Urinary bladder (tissue), 4 donors: ENCODE measurements around the gene CRYBA2. TPM values are rescaled to one million over a fixed set of nuclear protein-coding genes. Genes with fewer than 3 reads are reported as not detected.

Source experiments
- DNase-seq: peaks from one replicate; pipeline ENCODE4 v3.0.0-alpha.2; 2015; ENCODE audit errors: extremely low spot score
- H3K27ac ChIP-seq: one replicate; pipeline ENCODE4 v1.5.1; 2013; ENCODE audit warnings: low read depth, mild to moderate bottlenecking, moderate library complexity
- H3K36me3 ChIP-seq: one replicate; pipeline ENCODE4 v1.6.1; 2013; ENCODE audit warnings: mild to moderate bottlenecking, moderate library complexity; ENCODE audit not compliant: insufficient read depth
- H3K4me1 ChIP-seq: one replicate; pipeline ENCODE4 v1.6.1; 2013; ENCODE audit warnings: mild to moderate bottlenecking, moderate library complexity; ENCODE audit not compliant: insufficient read depth
- H3K4me3 ChIP-seq: one replicate; pipeline ENCODE4 v1.5.1; 2013; ENCODE audit warnings: low read depth, low read length
- WGBS: extraction: QIAGEN DNeasy Blood & Tissue Kit; methylation state at CpG from one replicate; pipeline ENCODE4 v1.1.7; 2013; 5-methylcytosine and 5-hydroxymethylcytosine counted together
- polyA plus RNA-seq: library from polyadenylated mRNA; stranded (reverse); fragments of 200-250 nt; gene quantifications from one replicate; pipeline ENCODE4 v1.2.3, GENCODE V29; 2013
- total RNA-seq: library from RNA; depleted of rRNA; stranded (reverse); fragments of >200 nt; gene quantifications from one replicate; pipeline ENCODE4 v1.2.3, GENCODE V29; 2014
- donor health status: healthy with polysubstance abuse.
- donor health status: healthy.

Gene CRYBA2
- total and polyA plus RNA-seq, 2 donors = not detected

DNA sequence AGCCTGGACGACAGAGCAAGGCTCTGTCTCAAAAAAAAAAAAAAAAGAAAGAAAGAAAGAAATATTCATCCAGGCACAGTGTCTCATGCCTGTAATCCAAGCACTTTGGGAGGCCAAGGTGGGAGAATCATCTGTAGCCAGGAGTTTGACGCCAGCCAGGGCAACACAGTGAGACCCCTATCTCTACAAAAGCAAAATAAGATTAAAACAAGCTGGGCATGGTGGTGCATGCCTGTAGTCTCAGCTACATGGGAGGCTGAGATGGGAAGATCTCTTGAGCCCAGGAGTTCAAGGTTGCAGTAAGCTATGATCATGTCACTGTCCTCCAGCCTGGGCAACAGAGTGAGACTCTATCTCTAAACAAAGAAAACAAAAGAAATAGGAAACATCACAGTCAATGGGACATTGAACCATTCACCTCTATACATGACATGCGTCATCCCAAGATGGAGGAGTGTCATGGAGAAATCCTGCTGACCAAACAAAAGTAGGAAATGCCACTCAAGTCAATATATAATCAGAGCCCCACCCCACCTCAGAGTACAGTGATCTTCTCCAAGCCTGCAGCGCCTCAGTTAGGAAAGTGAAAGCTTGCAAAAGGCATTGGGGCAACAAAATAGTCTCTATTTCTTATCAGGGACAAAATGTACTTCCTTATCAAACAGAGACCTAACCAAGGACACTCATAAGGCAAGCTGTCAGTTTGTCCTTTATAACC is 18.0 kb downstream of the CRYBA2 start:
- H3K36me3 ChIP-seq = no peaks in the 10 kb centered on the region
- H3K4me3 ChIP-seq = no peak overlapping the region
- H3K27ac ChIP-seq = no peak overlapping the region
- 60% methylated on average over 4 of the region's 4 CpGs for WGBS
- DNase-seq = no peak
- no peaks in the 10 kb centered on the region for H3K4me1 ChIP-seq

DNA sequence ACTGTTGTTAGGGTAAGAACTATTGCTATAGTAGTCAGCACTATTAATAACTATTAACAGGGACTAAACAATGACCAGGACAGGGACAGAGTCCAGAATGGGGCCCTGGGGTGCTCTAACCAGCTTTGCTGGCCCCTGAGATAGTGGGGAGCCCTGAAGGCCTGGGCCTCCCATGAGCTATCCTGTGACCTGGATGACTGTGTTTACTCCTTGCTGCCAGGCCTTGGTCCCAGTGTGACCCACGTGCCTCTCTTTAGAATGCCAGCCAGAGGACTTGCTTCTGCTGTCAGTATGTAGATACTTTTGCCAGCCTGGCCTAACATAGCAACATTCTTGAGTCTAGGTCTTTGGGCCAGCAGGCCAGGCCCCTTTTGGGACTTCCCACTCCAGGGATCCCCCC is 22.3 kb downstream of the CRYBA2 start:
- no peak overlapping the region for H3K4me3 ChIP-seq
- no peak for DNase-seq
- 21% methylated on average over 1 of the region's 1 CpG for WGBS

DNA sequence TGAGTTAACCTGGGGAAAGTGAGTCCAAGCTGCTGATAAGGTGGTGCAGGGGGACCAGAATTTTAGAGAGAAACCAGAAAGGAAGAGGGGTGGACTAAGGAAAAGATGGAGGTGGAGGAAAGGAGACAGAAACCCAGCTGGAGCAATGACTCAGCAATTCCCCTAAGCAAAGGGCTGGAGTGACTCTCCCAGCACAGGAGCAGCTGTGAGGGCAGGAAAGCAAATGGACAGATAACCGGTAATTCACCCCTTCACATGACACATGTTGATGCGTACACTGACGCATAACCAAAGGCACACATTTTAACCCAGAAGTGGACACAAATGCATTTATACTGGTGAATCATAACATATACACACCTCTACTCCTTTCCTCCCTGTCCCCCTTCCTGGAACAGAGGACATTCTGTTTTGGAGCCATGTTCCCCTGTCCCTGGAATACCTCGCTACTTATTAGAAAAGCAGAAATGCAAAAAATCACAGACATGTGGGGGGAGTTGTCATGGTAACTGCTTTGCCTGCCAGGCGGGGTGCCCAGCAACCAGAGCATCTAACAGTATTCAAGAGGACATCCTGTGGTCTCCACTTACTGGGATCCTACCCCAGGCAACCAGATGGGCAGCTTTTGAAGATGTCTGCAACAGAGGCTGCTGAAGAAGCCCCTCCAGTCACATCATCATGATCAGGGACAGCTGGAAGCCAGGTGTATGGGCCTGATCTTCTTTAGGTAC is 29.0 kb downstream of the CRYBA2 start:
- no peaks in the 10 kb centered on the region for H3K4me1 ChIP-seq
- 38% methylated on average over 5 of the region's 5 CpGs for WGBS
- DNase-seq = no peak

More for the DNA sequence above, 22.3 kb downstream of the CRYBA2 start:
- H3K27ac ChIP-seq = no peak overlapping the region
- no peaks in the 10 kb centered on the region for H3K36me3 ChIP-seq
- H3K4me1 ChIP-seq = no peaks in the 10 kb centered on the region

DNA sequence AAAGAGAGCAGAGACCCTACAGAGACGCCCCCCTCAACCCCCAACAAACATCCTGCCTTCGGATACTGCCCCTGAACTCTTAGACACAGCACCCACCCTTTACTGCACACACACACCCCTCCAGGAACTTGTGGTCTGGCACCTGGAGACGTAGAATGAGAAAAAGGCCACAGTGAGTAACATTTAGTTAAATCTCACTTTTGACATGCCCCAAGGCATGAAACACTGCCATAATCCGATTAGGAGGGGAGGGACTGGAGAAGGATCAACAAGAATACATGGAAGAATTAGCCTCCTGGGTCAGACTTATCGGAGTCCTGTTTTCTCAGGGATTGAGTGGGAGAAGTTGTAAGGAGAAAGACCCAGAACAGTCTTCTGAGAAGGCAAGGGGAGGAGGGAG is 29.6 kb downstream of the CRYBA2 start:
- Histone ChIP-seq H3K4me1 (no peaks in the 10 kb centered on the region), H3K36me3 (no peaks in the 10 kb centered on the region), H3K4me3 (no peak overlapping the region), H3K27ac (no peak overlapping the region)
- no peak for DNase-seq
- 12% methylated on average over 5 of the region's 5 CpGs for WGBS

More for the DNA sequence above, 29.0 kb downstream of the CRYBA2 start:
- Histone ChIP-seq H3K4me3 (no peak overlapping the region), H3K27ac (no peak overlapping the region), H3K36me3 (no peaks in the 10 kb centered on the region)

DNA sequence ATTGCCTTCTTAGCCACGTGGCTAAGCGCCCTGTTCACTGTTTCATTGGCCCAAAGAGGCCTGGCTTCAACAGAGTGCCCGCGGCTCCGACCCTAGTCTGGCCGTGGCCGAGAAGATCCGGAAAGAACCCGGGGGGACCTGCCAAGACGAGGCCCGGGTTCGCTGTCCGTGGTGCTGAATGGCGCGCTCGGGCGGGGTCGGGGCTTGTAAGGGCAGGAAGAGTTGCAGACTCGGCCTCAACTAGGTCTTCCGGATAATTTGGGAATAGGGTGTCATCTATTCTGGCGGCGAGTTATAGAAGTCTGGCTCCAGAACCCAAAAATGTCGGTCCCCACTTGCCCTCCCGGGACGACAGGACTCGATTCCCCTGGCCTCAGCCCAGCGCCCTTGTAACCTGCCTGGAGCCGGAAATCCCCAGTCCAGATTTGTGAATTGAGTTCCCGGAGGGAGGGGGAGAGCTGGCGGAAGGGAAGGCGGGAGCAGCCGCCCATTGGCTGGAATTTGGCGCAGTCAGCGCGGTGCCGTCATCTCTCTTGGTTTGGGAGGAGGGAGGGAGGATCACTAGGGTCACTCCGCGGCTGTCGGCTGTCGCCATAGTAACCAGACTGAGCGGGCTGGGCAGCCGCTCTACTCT is 30.2 kb downstream of the CRYBA2 start:
- WGBS = 2% methylated on average over 42 of the region's 42 CpGs
- H3K4me1 ChIP-seq = no peaks in the 10 kb centered on the region
- H3K4me3 ChIP-seq = no peak overlapping the region
- no peak for DNase-seq
- no peaks in the 10 kb centered on the region for H3K36me3 ChIP-seq
- no peak overlapping the region for H3K27ac ChIP-seq

DNA sequence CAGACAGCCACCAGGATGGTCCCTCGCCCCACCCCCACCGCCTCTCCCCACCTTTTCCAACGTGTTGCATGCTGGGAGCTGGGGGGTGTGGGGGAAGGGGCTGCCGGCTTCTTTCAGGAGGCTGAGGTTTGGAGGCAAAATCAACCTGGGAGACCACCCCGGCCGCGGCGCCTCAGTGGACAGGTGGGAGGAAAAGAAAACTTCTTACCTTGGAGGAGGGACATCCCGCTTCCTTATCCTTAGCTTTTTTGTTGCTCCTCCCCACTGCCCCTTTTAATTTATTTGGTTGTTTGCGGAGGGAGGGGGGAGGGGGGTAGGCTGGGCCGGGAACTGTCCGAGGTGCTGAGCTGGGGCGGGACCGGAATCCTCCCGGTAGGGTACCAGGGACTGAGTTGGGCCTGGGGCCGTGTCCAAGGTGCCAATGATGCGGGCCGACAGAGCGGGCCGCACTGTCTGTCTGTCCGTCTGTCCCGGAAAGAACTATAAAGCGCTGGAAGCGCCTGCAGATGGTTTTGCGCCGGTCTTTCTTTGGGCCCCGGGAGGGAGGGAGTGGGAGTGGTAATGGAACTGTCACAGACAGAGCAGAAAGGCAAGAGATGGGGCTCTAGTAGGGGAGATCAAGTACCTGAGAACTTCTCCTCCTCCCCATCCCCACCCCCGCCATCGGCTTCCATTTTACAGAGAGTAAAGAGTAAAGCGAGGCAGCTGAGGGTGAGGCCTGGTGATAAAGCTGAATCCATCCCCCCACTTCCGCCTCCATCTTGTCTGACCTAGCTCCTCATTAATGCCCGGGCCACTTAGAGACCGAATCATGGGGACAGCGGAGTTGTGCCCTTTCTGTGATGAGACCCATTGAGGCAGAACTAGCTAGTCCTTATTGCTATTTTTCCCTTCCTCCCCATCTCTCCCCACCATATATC is 31.3 kb downstream of the CRYBA2 start:
- H3K4me1 ChIP-seq = no peaks in the 10 kb centered on the region
- 12% methylated on average over 34 of the region's 34 CpGs for WGBS
- no peak for DNase-seq
- H3K36me3 ChIP-seq = no peaks in the 10 kb centered on the region
- no peak overlapping the region for H3K4me3 ChIP-seq
- no peak overlapping the region for H3K27ac ChIP-seq

DNA sequence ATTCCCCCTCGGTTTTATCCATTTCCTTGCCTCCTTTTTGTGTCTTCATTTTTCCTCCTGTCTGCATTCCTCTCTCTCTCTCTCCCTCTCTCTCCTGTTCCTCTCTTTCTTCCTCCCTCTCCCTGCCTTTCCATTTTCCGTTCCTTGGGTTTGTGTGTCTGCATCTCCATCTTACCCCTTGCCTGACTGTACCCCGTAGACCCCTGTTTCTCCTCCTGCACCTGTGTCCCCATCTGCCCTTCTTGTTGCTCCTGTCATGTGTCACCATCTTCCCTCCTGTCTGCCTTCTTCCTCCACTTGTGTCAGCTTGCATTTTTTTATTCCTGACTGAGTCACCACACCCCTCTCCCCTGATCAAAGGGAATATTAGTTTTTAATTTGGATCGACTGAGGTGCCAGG is 32.0 kb downstream of the CRYBA2 start:
- no peaks in the 10 kb centered on the region for H3K4me1 ChIP-seq
- no peak overlapping the region for H3K27ac ChIP-seq
- no peak overlapping the region for H3K4me3 ChIP-seq
- 5% methylated on average over 4 of the region's 4 CpGs for WGBS
- DNase-seq = no peak
- H3K36me3 ChIP-seq = no peaks in the 10 kb centered on the region

DNA sequence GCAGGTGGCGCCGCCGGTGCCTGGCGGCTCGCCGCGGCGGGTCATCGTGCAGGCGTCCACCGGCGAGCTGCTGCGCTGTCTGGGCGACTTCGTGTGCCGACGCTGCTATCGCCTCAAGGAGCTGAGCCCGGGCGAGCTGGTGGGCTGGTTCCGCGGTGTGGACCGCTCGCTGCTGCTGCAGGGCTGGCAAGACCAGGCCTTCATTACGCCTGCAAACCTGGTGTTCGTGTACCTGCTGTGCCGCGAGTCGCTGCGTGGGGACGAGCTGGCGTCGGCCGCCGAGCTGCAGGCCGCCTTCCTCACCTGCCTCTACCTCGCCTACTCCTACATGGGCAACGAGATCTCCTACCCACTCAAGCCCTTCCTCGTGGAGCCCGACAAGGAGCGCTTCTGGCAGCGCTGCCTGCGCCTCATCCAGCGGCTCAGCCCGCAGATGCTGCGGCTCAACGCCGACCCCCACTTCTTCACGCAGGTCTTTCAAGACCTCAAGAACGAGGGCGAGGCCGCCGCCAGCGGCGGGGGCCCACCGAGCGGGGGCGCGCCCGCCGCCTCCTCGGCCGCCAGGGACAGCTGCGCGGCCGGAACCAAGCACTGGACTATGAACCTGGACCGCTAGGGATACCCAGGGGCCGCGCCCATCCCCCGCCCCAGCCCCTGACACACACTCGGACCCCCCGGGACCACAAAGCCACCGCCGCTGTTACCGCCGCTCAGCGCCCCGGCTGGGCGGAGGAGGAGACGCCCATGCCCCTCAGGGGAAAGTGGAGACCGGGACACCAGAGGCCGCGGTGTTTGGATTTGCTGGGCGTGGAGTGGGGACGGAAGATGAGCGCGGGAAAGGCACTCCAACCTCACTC is 32.7 kb downstream of the CRYBA2 start:
- WGBS = 2% methylated on average over 87 of the region's 87 CpGs
- no peak for DNase-seq
- Histone ChIP-seq H3K4me3 (no peak overlapping the region), H3K4me1 (no peaks in the 10 kb centered on the region), H3K27ac (no peak overlapping the region), H3K36me3 (no peaks in the 10 kb centered on the region)

DNA sequence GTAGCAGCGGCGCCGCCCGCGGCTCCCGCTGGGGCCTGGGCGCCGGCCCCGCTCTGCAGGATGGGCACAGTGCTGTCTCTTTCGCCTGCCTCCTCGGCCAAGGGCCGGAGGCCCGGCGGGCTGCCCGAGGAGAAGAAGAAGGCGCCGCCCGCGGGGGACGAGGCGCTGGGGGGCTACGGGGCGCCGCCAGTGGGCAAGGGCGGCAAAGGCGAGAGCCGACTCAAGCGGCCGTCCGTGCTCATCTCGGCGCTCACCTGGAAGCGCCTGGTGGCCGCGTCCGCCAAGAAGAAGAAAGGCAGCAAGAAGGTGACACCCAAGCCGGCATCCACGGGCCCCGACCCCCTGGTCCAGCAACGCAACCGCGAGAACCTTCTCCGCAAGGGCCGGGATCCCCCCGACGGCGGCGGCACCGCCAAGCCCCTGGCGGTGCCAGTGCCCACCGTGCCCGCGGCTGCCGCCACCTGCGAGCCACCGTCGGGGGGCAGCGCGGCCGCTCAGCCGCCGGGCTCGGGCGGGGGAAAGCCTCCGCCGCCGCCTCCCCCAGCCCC is 33.4 kb downstream of the CRYBA2 start:
- Histone ChIP-seq H3K4me1 (no peaks in the 10 kb centered on the region), H3K36me3 (no peaks in the 10 kb centered on the region), H3K4me3 (peak overlapping the region; percentile 38), H3K27ac (no peak overlapping the region)
- WGBS = 1% methylated on average over 67 of the region's 67 CpGs
- no peak for DNase-seq

DNA sequence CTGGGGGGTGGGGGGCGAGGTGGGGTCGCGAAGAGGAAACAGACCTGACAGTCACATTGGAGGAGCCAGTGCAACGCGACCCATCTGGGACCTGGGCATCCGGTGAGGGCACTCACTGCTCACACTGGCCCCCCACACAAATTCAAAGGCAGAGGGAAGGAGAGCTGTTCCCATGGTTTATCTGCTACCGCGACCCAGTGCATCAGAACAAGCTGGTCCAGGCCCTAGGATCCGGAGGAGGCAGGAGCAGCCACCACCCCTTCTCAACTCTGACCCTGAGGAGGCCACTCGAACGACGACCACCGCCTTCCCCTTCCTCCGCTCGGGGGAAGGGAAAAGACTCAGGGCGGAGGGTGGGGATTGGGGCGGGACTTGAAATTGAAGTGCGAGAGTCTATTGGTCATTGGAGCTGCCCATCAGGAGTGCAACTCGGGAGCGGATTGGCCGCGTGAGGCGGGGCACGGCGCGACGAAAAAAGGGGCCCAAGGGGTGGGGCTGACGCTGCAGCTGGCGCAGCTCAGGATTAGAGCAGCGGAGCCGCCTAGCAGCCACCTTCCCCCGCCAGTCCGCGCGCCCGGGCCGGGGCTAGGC is 34.0 kb downstream of the CRYBA2 start, which contains the start of gene CDK5R2:
CDK5R2 (plus strand) TSS at position 526 of the 591 bp plus-strand sequence. CDS start 155 bp downstream, outside the sequence.
- DNase-seq = peak; percentile 74
- peak within 1 kb of the TSS; percentile 38 for H3K4me3 ChIP-seq
- no peaks in the 10 kb centered on the region for H3K4me1 ChIP-seq
- WGBS = 2% methylated on average over 37 of the region's 37 CpGs
- H3K36me3 ChIP-seq = no peaks in the 10 kb centered on the region
- no peak within 1 kb of the TSS for H3K27ac ChIP-seq

DNA sequence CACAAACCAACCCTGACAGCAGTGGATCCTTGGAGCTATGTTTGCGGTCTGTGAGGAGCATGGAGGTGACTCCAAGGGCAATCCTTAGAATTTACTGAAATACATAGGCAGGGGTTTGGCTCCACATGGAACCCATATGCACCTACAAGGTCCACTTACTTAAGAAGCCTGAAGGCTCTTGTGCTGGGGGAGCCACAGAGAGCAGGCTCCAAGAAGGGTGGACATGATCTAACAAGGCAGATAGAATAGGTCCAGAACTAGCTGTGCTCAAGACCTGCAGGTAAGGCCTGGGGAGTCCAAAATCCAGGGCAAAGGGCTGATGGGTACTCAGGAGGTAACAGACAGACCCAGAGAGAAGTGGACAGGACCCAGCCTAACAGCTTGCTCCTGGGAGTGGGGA is 34.9 kb downstream of the CRYBA2 start:
- no peak for DNase-seq
- H3K36me3 ChIP-seq = no peaks in the 10 kb centered on the region
- WGBS = 84% methylated on average over 1 of the region's 1 CpG
- no peak overlapping the region for H3K4me3 ChIP-seq
- H3K27ac ChIP-seq = no peak overlapping the region
- H3K4me1 ChIP-seq = no peaks in the 10 kb centered on the region

DNA sequence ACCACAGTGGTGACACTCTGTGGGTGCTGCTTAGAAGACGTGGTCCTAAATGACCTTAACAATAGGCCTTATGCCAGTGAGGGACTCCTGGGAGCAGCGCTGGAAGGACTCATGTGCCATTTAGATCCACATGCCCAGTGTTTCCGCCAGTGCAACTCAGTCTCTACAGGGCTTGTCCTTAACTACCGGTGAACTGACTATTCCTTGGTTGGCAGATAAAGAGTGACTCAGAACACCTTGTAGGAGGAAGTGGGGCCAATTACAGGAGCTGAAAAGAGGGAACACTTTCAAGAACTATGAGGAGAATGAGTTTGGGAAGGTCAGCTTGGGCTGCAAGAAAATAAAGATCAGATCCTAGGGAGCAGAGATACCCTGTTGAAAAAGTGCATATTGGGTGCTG is 35.6 kb downstream of the CRYBA2 start:
- no peak overlapping the region for H3K27ac ChIP-seq
- DNase-seq = no peak
- H3K4me3 ChIP-seq = no peak overlapping the region
- no peaks in the 10 kb centered on the region for H3K36me3 ChIP-seq
- no peaks in the 10 kb centered on the region for H3K4me1 ChIP-seq
- WGBS = 77% methylated on average over 4 of the region's 4 CpGs
